ENCODE data around the gene SOCS2. TPM values are rescaled to one million over a fixed set of nuclear protein-coding genes. Genes with fewer than 3 reads are reported as not detected.

Gene SOCS2
- polyA plus RNA-seq, 4 donors = 34.1 to 44.3 (median 40.0) TPM

DNA sequence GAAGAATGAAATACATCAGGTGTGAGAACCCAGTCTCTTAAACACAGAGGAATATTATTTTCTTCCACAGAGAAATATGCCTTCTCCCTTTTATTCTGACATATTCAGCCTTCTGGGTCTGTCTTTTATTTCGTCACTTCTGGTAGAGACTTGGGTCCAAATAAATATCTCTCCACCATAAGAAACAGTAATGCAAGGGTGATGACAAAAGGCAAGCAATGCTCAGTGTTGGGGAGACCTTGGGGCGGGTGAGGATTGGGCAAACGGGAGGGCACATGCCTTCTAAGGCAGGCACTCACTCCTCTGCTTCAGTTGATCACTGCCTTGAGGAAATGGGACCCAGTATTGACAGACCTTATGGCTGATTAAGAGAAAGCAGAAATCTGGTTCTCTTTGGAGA lies 6.7 kb upstream of the SOCS2 start:
- DNase-seq (ENCODE audit: low read depth in 4 of 4, low spot score in 3 of 4) = no peak

DNA sequence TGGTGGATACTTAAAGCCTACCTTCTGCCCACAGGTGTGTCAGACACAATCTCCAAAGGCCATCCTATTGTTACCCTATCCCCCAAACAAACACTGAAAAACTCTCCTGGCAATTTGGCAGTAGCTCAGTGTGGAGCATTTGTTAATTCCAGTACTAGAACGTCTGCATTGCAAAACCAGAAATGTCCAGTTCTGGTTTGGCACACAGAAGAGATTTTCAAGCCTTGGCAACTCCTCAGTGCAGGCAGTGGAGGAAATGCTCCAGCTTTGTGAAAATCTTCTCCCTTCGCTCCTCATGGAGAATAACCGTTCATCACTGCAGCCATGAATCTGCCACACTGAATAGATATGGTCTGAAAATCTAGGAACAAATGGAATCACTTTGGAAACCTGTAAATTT lies 5.3 kb upstream of the SOCS2 start:
- no peak for DNase-seq (ENCODE audit: low read depth in 4 of 4, low spot score in 3 of 4)

- DNase-seq (ENCODE audit: low read depth in 4 of 4, low spot score in 3 of 4) = no peak
These were observed 4.4 kb upstream of the SOCS2 start for GRCh38 chr12:93568091-93568490.

- DNase-seq (ENCODE audit: low read depth in 4 of 4, low spot score in 3 of 4) = no peak
These were observed 3.2 kb upstream of the SOCS2 start for GRCh38 chr12:93569301-93569655.

GRCh38 chr12:93569656-93570551 lies 2.6 kb upstream of the SOCS2 start:
- DNase-seq (ENCODE audit: low read depth in 4 of 4, low spot score in 3 of 4) = peak in 3 of 4 donors; percentile 84 to 86 (median 86)

GRCh38 chr12:93570552-93571364 lies 1.7 kb upstream of the SOCS2 start:
- peak; percentile 92 to 93 (median 92) for DNase-seq (ENCODE audit: low read depth in 4 of 4, low spot score in 3 of 4)

- peak in 3 of 4 donors; percentile 56 to 74 (median 58) for DNase-seq (ENCODE audit: low read depth in 4 of 4, low spot score in 3 of 4)
These were observed 1.0 kb upstream of the SOCS2 start for GRCh38 chr12:93571365-93571924.

- DNase-seq (ENCODE audit: low read depth in 4 of 4, low spot score in 3 of 4) = no peak
These were observed 457 bp downstream of the SOCS2 start for GRCh38 chr12:93572712-93573551.

- no peak for DNase-seq (ENCODE audit: low read depth in 4 of 4, low spot score in 3 of 4)
These were observed 1.2 kb downstream of the SOCS2 start for GRCh38 chr12:93573552-93574223.

DNA sequence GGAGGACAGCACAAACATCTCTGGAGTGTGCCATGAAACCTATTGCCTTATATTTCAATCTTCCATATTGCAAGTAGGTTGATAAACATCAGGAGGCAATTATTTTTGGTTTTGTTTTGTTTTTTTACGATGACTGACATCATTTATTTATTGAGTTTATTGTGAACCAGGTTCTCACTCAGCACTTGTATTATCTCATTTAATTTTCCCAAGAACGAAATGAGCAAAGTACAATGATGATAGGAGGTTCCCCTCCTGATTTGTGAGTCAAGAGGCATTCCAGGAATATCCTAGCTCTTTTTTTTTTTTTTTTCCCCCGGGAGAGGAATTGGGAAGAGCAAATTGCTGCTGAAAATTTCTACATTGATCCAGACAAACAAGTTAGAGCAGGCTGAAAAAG lies 4.7 kb downstream of the SOCS2 start:
- no peak for DNase-seq (ENCODE audit: low read depth in 4 of 4, low spot score in 3 of 4)

GRCh38 chr12:93578221-93578620 lies 5.7 kb downstream of the SOCS2 start:
- DNase-seq (ENCODE audit: low read depth in 4 of 4, low spot score in 3 of 4) = no peak

GRCh38 chr12:93580682-93581081 lies 8.2 kb downstream of the SOCS2 start:
- DNase-seq (ENCODE audit: low read depth in 4 of 4, low spot score in 3 of 4) = no peak

DNA sequence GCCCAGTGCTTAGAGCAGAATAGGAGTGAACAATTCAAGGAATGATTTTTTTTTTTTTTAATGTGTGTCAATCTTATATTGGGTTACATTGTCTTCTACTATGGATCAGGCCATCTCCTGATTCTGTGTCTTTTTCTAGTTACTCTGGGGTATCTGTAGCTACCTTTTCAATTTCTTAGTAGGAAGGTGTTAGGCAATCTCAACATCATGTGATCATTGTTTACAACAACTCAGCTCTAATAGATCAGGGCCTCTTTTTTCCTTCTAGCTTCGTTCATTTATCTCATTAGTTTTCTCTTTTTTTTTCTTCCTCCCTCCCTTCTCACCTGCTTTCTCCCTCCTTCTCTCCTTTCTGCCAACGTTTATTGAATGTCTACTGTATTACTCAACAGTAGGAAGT lies 8.9 kb downstream of the SOCS2 start:
- no peak for DNase-seq (ENCODE audit: low read depth in 4 of 4, low spot score in 3 of 4)

DNA sequence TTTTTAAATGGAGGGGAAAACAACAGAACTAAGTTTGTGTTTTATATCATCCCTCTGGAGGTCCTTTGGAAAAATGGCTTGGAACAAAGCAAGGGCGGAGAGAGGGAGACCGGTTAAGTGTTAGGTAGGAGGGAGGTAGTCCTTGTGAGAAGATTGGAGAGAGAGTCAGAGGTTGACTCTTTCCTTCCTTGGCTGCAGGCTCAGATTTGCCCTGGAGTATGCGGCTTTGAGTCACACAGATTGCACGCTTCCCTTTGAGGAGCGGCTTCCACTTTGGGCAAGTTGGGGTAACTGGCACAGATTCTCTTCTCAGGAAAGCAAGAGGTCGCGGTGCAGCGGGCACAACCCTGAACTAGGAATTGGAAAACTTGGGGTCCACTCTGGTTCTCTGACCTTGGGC lies 9.9 kb downstream of the SOCS2 start:
- DNase-seq (ENCODE audit: low read depth in 4 of 4, low spot score in 3 of 4) = no peak

DNA sequence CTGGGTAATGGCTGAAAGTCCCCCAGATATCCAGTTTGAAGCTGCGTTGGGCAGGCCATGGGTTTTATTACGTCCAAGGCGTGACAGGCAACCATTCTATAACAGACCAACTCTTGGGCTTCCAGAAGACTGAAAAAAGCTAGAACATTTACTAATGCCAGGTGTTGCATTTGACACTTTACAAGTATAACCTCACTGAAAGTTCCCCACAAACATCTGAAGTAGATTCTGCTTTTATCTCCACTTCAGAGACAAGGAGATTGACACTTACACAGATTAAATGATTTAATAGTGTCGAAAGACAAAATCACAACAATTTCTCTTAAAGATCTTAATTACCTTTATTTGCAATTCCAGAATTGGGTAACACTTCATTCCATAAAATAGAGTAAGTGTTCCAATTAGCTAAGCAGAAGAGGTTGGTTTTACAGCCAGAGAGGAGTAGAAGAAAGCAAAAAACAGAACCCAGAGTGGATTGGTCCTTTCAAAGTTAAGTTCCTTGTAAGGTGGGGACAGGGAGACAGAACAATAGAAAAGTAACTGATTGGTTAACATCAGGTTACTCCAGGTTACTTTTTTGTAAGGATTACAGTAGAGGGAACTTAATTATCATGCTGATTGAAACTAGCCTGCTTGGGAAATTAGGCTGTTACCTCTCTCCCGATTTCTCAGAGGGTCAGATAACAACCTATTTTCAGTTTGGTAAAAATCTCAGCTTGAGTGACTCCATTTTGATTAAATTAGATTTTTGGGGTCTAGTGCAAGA lies 11.3 kb downstream of the SOCS2 start:
- DNase-seq (ENCODE audit: low read depth in 4 of 4, low spot score in 3 of 4) = no peak

- no peak for DNase-seq (ENCODE audit: low read depth in 4 of 4, low spot score in 3 of 4)
These were observed 12.8 kb downstream of the SOCS2 start for GRCh38 chr12:93585247-93585646.

- no peak for DNase-seq (ENCODE audit: low read depth in 4 of 4, low spot score in 3 of 4)
These were observed 15.1 kb downstream of the SOCS2 start for GRCh38 chr12:93587611-93588010.

DNA sequence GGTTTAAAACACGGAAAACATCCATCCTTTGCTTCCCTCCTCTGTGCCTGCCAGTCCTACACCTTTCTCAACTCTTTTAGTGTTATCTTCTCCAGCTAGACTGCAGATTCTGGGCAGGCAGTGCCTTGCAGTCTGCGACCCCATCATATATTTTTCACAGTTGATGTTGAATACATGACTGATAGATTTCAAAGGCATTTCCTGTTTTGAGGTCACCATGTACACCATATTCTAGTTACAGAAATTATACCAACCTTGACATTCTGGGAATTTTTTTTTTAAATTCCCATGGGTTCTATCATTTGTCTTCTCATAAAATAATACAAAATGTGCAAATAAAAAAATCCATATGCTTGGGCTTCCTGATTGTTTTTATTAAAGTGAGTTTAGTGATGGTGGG lies 16.6 kb downstream of the SOCS2 start:
- DNase-seq (ENCODE audit: low read depth in 4 of 4, low spot score in 3 of 4) = no peak
